CMK (cell line): ENCODE measurements around the gene SLC34A1.

ENCODE experiments used
- DNase-seq: peaks from one replicate; pipeline ENCODE4 v3.0.0-alpha.2; 2010; ENCODE audit warnings: low read depth

SLC34A1 gene

DNA sequence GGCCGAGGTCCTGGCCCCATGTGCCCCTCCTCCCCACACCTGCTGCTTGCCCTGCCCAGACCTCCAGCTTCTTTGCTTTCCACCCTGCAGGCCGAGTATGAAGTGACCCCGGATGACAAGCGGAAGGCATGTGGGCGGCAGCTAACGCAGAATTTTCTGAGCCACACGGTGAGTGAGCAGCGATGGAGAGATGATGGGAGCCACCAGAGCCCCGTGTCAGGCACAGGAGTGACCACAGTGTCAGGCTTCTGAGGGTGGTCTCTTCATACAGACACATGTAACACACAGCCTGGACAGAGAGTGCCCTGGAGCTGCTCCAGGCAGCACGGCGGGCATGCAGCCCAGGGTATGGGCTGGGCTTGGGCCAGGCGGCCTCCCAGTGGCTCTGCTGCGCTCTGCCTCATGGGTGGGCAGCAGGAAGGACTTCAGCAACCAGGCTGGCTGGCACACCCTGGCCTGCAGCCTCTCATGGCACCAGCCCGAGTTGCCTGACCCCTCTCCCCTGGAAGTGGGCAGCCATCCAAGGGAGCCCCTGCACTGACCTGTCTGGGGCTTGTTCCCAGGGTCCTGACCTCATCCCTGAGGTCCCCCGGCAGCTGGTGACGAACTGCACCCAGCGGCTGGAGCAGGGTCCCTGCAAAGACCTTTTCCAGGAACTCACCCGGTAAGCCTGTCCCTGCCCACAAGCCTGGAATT, 48.1 kb downstream of the SLC34A1 start:
- DNase-seq = no peak

DNA sequence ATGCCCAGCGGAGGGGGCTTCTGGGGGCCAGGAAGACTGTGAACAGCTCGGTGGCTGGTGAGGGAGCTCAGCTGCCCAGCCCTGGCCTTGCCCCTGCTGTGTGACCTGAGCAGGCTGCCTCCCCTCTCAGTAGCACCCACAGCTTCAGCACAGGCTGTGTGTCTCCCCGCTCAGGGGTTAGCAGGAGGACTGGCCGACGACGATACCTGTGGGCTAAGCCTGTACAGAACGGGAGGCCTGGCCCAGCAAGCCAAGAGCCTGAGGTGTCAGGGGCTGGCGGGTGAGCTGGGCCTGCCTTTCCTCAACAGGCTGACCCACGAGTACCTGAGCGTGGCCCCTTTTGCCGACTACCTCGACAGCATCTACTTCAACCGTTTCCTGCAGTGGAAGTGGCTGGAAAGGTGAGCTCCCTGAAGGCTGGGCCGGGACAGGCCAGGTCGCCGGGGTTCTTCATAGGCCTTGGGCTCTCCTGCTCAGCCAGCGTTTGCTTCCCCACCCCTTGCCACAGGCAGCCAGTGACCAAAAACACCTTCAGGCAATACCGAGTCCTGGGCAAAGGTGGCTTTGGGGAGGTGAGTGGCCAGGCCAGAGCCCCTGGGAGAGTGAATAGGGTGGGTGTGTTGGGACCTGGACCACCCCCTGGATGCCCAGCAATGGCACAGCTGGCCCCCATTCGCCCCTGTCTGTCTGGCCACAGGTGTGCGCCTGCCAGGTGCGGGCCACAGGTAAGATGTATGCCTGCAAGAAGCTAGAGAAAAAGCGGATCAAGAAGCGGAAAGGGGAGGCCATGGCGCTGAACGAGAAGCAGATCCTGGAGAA, 48.8 kb downstream of the SLC34A1 start:
- no peak for DNase-seq

DNA sequence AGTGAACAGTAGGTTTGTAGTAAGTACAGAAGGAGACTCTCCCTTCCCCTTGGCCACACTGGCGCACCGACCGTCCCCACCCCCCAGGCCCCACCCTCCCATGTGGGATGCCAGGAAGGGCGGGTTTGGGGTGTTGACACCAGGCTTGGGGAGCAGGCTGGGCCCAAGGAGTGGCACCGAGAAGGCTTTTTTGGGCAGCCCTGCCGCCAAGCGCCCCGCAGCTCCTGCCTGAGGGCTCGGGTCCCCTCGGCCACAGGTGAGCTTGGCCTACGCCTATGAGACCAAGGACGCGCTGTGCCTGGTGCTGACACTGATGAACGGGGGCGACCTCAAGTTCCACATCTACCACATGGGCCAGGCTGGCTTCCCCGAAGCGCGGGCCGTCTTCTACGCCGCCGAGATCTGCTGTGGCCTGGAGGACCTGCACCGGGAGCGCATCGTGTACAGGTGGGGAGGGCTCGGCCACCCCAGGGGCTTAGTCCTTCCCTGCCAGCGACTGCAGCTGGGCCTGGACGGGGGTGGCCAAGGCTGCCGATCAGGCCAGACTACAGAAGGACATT, 49.5 kb downstream of the SLC34A1 start:
- no peak for DNase-seq

DNA sequence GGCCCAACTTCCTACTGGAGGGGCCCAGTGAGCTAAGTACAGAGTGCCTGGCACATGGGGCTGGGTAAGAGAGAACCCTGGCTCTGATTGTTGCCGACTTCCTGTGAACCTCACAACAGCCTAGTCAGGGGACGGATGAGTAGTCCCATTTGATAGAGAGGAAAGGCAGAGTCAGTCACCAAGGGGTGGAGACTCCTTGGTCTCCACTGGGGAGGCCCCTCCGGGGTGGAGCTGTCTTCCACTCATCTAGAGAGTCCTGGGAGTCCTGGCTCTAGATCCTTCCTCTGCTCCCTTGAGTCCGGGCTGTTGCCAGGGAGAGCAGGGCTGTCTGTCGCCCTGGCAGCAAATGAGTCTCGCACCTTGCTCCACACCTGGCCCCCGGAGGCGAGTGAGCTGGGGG, 50.2 kb downstream of the SLC34A1 start:
- DNase-seq = no peak

DNA sequence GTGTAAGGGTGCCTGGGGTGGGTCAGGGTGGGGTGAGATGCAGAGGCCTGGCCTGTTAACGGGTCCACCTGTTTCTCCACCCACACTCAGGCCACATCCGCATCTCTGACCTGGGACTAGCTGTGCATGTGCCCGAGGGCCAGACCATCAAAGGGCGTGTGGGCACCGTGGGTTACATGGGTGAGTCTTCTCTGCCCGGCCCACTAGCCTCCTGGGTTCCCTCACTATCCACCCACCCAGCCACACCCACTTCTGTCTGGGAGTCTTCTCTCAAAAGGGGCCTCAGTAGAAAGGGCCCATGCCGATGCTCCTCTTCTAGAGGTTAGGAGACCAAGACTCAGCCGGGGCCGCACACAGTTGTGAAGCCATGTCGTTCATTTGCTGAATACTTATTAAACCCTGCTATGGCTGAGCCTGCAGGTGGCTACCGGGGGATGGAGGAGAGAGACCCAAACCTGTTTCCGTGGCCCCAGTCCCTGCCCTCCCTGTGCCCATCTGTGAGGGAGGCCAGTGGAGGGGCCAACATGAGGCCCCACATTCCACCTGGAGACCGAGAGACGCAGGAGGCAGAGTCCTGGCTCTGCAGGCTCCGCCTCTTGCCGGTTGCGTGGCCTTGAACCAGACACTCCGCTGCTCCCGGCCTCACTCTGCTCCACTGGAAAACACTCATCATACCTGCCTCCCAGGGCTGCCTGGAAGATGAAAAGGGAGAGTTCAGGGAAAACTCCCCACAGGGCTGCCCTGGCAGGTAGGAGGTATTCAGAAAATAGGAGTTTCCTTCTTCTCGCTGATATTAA, 50.9 kb downstream of the SLC34A1 start:
- DNase-seq = no peak

DNA sequence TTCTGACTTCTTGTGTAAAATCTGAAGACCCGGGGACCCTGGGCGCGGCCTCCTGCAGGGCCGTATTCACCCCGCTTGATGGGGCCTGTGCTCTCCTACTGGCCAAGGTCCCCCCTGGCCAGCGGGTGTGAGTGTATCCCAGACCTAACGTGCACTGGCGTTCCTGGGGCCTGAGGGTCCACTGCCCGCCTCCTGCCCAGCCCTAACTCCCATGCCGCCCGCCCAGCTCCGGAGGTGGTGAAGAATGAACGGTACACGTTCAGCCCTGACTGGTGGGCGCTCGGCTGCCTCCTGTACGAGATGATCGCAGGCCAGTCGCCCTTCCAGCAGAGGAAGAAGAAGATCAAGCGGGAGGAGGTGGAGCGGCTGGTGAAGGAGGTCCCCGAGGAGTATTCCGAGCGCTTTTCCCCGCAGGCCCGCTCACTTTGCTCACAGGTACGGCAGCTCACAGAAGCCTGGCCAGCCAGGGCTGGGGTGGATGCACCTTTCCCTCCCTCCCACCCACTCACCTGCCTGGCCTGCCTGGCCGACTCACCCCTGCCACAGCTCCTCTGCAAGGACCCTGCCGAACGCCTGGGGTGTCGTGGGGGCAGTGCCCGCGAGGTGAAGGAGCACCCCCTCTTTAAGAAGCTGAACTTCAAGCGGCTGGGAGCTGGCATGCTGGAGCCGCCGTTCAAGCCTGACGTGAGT, 51.8 kb downstream of the SLC34A1 start:
- DNase-seq = no peak

DNA sequence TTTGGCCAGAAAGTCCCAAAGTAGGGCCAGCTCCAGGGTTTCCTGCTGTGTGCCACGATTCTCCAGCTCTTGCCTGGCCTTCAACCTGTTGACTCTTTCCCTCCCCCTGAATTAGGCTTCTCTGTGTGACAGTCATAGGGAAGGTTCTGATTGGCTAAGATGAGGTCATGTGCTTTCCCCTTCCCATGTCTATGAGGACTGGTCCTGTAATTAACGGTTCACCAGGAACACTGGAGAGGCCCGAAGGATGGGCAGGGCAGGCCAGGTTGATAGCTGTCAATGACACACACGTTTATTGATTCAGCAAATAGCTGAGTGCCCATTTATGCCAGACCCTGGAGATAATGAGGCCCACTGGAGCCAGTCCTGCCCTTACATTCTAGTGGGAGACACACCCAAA, 53.4 kb downstream of the SLC34A1 start:
- DNase-seq = no peak

DNA sequence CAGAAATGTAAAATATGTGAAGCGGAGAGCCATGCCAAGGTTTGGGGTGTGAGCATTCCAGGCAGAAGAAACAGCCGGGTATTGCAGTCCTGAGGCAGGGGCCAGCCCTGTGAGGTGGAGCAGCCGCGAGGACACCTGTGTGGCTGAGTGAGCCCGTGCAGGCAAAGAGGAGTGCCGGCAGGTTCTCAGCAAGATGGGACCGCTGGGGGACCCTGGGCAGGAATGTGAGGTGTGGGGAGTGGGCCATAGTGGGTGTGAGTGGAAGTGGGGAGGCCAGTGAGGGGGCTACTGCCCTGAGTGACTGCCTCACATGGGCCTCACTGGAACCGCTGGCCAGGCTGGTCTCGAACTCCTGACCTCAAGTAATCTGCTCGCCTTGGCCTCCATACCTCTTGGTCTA, 54.2 kb downstream of the SLC34A1 start:
- DNase-seq = no peak

DNA sequence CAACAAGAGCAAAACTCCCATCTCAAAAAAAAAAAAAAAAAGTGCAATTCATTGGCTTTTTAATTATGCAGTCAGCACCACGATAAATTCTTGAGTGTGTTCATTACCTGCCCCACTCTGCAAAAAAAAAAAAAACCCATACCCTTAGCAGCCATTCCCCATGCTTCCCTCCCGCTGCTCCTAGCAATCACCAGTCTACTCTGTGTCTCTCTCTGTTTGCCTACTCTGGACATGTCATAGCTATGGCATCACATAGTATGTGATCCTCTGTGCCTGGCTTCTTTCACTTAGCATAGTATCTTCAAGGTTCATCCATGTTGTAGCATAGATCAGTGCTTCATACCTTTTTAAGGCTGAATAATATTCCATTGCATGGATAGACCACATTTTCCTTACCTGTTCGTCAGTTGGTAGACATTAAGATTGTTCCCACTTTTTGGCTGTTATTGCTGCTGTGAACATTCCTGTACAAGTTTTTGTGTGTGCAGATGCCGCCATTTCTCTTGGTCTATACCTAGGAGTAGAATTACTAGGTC, 55.4 kb downstream of the SLC34A1 start:
- DNase-seq = no peak

DNA sequence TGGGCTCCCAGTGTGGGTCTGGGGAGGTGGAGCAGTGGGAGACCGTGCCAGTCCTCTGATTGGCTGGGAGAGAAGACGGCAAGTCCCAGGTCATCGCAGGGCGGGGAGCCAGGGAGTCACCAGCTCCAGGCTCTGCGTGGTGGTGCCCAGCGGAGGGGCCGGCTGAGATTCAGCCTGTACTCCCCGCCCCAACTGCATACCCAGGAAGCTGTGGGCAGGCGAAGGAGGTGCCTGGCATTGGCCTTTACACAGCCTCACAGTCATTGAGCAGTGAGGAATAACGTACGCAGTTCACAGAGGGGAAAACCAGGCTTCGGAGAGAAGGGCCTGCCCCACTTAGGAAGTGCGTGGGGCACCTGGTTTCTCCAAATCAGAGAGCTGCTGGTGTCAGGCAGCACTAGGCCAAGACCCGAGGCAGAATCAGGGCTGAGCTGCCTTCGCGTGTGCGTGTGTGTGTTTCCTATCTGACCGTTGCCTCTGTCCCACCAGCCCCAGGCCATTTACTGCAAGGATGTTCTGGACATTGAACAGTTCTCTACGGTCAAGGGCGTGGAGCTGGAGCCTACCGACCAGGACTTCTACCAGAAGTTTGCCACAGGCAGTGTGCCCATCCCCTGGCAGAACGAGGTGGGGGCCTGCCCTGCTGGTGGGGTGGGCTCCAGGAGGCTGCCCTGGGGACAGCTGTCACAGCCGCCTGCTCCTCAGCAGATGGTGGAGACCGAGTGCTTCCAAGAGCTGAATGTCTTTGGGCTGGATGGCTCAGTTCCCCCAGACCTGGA, 56.2 kb downstream of the SLC34A1 start:
- no peak for DNase-seq

DNA sequence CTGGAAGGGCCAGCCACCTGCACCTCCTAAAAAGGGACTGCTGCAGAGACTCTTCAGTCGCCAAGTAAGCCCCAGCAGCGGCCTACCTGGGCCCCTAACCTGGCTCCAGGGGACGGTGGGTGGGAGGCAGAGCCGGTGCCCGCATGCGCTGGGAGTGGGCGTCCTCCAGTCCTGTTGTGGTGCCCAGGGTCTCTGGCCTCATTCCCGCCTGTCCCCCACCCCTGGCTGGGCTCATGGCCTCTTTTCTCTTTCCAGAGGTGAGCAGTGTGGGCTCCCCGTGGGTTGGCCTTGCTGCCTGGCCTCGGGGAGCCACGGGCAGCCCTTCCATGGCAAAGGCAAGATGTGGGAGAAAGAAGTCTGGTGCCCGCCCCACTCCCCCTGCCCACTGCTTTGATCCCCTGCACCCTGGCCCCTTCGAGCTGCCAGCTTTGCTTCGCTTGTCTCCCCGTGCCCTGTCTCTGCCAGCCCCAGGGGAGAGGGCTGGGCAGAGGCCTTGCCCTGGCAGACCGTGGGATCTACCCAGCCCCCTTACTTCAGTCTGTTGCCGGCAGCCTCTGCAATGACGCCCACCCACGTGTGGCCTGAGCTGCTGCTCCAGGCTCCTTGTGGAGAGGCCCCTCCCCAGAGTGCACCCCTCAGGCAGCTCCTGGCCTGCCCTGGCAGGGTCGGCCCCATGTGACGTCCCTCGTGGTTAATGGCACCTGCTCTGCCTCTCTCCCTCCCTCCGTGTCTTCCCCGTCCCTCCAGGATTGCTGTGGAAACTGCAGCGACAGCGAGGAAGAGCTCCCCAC, 57.0 kb downstream of the SLC34A1 start:
- no peak for DNase-seq

DNA sequence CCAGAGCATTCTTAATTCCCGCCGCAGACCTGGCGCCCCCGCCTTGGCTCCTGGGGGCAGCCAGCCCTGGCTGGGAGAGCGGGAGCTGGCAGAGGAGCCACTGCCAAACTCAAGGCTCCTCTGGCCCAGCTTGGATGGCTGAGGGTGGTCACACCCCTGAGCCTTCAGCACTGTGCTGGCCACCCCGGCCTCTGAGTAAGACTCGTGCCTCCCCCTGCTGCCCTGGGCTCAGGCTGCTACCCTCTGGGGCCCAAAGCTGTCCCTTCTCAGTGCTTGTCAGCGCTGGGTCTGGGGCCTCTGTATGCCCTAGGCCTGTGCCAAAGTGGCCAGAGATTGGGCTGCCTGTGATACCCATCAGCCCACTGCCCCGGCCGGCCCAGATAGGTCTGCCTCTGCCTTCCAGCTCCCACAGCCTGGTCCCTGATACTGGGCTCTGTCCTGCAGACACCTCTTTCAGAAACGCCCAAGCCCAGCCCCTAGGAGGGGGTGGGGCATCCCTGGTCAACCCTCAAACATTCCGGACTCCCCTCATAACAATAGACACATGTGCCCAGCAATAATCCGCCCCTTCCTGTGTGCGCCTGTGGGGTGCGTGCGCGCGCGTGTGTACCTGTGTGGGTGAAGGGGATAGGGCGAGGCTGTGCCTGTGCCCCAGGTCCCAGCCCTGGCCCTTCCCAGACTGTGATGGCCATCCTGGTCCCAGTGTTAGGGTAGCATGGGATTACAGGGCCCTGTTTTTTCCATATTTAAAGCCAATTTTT, 58.0 kb downstream of the SLC34A1 start:
- no peak for DNase-seq

DNA sequence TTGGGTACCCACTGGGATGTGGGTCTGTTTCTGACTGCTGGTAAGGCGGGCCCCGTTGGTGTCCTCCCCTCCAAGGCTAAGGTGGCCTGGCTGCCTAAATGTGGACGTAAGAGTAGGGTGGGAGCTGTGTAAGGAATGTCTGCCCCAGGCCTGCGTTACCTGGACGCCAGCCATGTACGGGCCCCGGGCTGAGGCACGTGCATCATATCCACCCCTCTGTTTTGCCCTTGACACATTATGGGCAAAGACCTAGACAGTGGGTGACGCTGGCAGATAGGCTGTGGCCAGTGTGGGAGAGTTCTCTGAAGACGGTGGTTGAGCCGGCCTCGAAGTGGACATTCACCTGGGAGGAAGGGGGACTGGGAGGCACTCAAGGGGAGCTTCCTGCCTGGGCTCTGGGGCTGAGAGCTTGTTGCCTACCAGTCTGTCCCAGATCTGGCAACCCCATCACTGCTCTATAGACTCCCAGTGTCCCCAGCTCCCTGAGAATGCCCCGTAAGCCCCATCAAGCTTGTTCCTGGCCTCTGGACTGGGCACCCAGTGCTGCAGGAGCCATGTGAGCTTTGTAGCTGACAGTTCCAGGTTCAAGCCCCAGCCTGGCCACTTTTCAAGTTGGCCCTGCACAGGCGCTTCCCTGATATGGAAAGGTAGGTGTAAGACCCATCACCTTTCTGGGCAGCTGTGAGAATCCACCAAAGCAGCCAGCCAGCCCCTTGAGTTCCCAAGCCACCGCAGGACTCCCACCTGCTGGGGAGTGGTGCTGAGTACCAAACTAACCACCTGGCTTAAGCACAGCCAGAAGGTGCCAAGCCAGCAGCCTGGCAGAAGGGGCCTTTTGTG, 59.1 kb downstream of the SLC34A1 start:
- no peak for DNase-seq

DNA sequence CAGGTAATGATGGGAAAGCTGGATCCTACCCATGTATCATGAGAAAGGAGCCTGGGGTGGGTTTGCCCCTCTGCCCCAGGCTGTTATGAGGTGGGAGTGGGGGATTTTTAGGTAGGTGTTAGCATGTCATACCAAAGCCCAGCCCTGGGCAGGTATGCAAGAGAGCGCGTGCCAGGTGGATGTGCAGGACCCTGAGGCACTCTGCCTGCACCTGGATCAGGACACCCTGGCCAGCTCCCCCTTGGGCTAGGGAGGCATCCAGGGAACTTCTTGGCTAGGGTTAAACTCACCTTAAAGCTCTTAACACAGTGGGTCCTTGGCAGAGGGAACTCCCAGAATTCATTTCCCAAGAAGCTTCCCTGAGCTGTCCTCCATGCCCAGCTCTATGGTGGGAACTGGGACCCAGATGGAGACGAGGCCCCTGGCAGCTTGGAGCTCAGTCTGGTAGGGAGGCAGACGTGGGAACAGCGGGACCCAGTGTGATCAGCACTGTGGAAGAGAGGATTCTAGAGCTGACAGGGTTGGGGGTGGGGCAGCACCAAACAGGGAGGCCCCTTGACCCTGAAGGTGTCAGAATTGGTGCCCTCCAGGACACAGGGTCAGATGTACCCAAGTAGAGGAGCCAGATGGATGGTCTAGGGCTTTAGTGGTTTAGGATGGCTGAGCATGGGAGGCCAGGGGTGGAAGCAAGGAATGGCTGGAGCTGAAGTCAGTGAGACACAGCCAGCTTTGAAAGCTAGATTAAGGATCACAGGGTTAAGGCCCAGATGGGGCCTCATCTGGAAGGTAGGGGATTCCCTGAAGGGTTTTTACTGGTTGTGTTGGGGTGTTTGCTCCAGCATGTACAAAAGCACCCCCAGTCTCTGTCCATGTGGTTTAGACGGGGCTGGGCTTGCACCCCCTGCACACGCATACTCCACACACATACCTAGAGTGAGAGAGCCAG, 60.1 kb downstream of the SLC34A1 start:
- DNase-seq = no peak

DNA sequence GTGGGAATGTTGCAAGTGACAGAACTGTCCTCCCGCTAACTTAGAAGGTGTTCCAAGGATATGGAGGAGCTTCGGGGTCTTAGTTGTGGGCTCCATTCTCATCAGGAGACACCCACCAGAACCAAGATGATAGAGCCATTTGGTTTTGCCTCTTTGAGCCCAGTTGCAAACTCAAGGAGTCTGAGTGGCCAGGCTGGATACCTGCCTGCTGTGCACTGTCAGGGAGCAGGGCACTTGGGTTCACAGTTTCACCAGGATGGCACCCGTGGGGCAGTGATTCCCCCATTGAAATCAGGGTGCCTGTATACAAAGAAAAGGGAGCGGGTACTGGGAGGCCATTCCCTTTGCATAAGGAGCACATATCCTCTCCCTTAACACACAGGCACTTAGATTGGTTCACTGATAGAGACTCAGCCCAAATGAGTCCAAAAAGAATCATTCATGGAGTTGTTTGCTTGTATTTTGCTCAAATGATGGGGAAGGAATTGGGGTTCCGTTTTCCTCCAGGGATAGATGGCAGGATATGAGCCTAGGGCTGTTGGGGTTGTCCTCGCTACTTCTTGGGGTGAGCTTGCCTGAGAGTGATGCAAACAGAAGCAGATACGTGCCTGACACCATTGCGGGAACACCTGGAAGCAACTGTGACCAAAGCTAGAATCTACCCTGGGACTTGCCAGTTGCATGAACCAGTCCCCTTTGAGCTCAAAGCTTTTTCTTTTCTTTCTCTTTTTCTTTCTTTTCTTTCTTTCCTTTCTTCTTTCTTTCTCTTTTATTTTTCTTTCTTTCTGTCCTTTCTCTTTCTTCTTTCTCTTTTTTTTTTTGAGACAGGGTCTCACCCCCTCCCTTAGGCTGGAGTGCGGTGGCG, 61.0 kb downstream of the SLC34A1 start:
- DNase-seq = no peak

DNA sequence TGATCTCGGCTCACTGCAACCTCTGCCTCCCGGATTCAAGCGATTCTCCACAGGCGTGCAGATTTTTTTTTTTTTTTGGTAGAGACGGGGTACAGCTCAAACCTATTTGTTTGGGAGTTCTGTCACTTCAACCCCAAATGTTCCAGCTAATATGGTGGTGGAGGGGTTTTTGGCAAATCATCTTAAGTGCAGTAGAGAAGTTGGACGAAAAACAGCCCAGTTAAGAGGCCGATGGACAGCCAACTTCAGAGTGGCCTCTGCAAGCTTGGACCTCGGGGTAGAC, 61.6 kb downstream of the SLC34A1 start:
- DNase-seq = no peak
